ENCODE results near the gene ANOS1. TPM values are rescaled to one million over a fixed set of nuclear protein-coding genes. Genes with fewer than 3 reads are reported as not detected.

ANOS1 gene
- total and polyA plus RNA-seq, 2 donors (not counting 3 experiments of a cell fraction or from before 2014, with no cell fraction given): 0.55 to 0.87 TPM

- no peaks in the 10 kb centered on the region for H3K4me1 ChIP-seq (ENCODE audit: control insufficient read depth, extremely low read depth, insufficient read depth, low read length)
- no peak overlapping the region for H2AFZ ChIP-seq (ENCODE audit: low read depth, low read length)
- H3K9me1 ChIP-seq (replicated peaks; ENCODE audit: control insufficient read depth, extremely low read depth, insufficient read depth, low read length): no peaks in the 10 kb centered on the region
- H3K36me3 ChIP-seq (ENCODE audit: control insufficient read depth in 2 of 2, extremely low read depth in 1 of 2, insufficient read depth in 2 of 2, low read length in 2 of 2): no peaks in the 10 kb centered on the region
- FAIRE-seq (no peak), DNase-seq (ENCODE audit: low read depth, low spot score) (no peak)
- TF ChIP-seq JUN (IDR thresholded peaks at IDR 0.05; ENCODE audit: borderline replicate concordance, insufficient read depth, insufficient read length, low read depth): no peak
- TF ChIP-seq MYC (IDR thresholded peaks at IDR 0.05; ENCODE audit: low read depth, low read length): no peak
- no peak for TF ChIP-seq GATA2 (IDR thresholded peaks at IDR 0.05; ENCODE audit: insufficient read depth, insufficient read length, low read depth, low read length)
- no peak for TF ChIP-seq EZH2 (IDR thresholded peaks at IDR 0.05; ENCODE audit: borderline replicate concordance, low read depth, low read length, severe bottlenecking)
- TF ChIP-seq POLR2A (IDR thresholded peaks at IDR 0.05; ENCODE audit: low read depth, low read length): no peak
- TF ChIP-seq FOS (IDR thresholded peaks at IDR 0.05; ENCODE audit: borderline replicate concordance, insufficient read depth, low read length): no peak
- TF ChIP-seq POLR2AphosphoS5 (IDR thresholded peaks at IDR 0.05; ENCODE audit: insufficient read depth, low read depth, low read length): no peak
- TF ChIP-seq, protein P1, sequence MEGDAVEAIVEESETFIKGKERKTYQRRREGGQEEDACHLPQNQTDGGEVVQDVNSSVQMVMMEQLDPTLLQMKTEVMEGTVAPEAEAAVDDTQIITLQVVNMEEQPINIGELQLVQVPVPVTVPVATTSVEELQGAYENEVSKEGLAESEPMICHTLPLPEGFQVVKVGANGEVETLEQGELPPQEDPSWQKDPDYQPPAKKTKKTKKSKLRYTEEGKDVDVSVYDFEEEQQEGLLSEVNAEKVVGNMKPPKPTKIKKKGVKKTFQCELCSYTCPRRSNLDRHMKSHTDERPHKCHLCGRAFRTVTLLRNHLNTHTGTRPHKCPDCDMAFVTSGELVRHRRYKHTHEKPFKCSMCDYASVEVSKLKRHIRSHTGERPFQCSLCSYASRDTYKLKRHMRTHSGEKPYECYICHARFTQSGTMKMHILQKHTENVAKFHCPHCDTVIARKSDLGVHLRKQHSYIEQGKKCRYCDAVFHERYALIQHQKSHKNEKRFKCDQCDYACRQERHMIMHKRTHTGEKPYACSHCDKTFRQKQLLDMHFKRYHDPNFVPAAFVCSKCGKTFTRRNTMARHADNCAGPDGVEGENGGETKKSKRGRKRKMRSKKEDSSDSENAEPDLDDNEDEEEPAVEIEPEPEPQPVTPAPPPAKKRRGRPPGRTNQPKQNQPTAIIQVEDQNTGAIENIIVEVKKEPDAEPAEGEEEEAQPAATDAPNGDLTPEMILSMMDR (IDR thresholded peaks at IDR 0.05; ENCODE audit: extremely low read depth in 1 of 2, insufficient read depth in 1 of 2, low read depth in 1 of 2, low read length in 2 of 2): no peak
- TF ChIP-seq, protein P2, sequence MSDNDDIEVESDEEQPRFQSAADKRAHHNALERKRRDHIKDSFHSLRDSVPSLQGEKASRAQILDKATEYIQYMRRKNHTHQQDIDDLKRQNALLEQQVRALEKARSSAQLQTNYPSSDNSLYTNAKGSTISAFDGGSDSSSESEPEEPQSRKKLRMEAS (IDR thresholded peaks at IDR 0.05; ENCODE audit: insufficient read depth, insufficient read length): no peak
- dilution Hi-C loops (cut with MboI; ENCODE audit: extremely low pct_ligation_motif_present, low sequenced_read_pairs) (no loop called here), intact Hi-C loops (cut with micrococcal nuclease) (no loop called here)
- H3K27me3 ChIP-seq (ENCODE audit: control insufficient read depth in 2 of 2, insufficient read depth in 2 of 2, low read length in 2 of 2): no peaks in the 10 kb centered on the region
- H3K27ac ChIP-seq (ENCODE audit: insufficient read depth, low read depth, low read length): no peak overlapping the region
- ChIA-PET POLR2A (no interaction called here), CTCF (no interaction called here)
- no TSS peak for BruUV-seq (replicated peaks)
- no peak overlapping the region for H3K9ac ChIP-seq (replicated peaks; ENCODE audit: extremely low read depth, insufficient read depth, low read length)
- no peaks in the 10 kb centered on the region for H3K79me2 ChIP-seq (ENCODE audit: control insufficient read depth, insufficient read depth, low read length)
- no peak overlapping the region for H3K4me3 ChIP-seq (replicated peaks in 1 of 3; ENCODE audit: insufficient read depth in 1 of 3, low read depth in 1 of 3, low read length in 3 of 3)
- H4K20me1 ChIP-seq (replicated peaks; ENCODE audit: control insufficient read depth, extremely low read depth, insufficient read depth, low read length): no peaks in the 10 kb centered on the region
- no peak overlapping the region for H3K4me2 ChIP-seq (ENCODE audit: insufficient read depth, low read length)
- H3K9me3 ChIP-seq (replicated peaks; ENCODE audit: control insufficient read depth, insufficient read depth, low read length): no peaks in the 10 kb centered on the region
Observed at GRCh38 chrX:8675006-8675630, 56.8 kb downstream of the ANOS1 start.

All from endothelial cell of umbilical vein (primary cell).